Ovary (tissue), 3 donors: Measurements from ENCODE around the gene TTC1.

ENCODE experiments used
- EP300 ChIP-seq: sonication (generic); formaldehyde crosslinking; IDR thresholded peaks from one replicate; pipeline ENCODE4 v1.6.1; 2017; ENCODE audit warnings: antibody characterized with exemption
- POLR2A ChIP-seq: fragments of 450-650 bp; IDR thresholded peaks from one replicate; pipeline ENCODE4 v1.6.1; 2017; ENCODE audit warnings: antibody characterized with exemption, mild to moderate bottlenecking, moderate library complexity
- TF ChIP-seq, protein P1 (sequence below), 3 donors: fragments of 450-650 bp in 2 of 3; fragments of 200-600 bp in 1 of 3; IDR thresholded peaks; one replicate each; pipeline versions ENCODE4 v1.5.1 to v1.8.0; 2016 to 2022; ENCODE audit warnings: antibody characterized with exemption in 3 of 3, mild to moderate bottlenecking in 1 of 3
- donor health status: DM: no; HTN: no; CAD: no.

DNA sequence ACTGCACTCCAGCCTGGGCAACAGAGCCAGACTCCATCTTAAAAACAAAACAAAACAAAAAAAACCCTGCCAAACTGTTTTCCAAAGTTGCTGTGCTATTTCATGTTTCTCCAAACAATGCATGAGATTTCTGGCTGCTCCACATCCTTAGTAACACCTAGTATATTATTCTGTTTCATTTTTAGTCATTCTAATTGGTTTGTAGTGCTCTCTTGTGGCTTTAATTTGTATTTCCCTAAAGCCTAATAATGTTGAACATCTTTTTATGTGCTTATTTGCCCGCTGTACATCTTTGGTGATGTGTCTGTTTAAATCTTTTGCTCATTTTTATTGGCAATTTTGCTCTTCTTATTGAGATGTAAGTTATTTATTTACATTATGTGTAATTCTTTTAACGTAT lies 18.4 kb upstream of the TTC1 start:
- TF ChIP-seq, protein P1, sequence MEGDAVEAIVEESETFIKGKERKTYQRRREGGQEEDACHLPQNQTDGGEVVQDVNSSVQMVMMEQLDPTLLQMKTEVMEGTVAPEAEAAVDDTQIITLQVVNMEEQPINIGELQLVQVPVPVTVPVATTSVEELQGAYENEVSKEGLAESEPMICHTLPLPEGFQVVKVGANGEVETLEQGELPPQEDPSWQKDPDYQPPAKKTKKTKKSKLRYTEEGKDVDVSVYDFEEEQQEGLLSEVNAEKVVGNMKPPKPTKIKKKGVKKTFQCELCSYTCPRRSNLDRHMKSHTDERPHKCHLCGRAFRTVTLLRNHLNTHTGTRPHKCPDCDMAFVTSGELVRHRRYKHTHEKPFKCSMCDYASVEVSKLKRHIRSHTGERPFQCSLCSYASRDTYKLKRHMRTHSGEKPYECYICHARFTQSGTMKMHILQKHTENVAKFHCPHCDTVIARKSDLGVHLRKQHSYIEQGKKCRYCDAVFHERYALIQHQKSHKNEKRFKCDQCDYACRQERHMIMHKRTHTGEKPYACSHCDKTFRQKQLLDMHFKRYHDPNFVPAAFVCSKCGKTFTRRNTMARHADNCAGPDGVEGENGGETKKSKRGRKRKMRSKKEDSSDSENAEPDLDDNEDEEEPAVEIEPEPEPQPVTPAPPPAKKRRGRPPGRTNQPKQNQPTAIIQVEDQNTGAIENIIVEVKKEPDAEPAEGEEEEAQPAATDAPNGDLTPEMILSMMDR (IDR thresholded peaks at IDR 0.05): no peak
- TF ChIP-seq EP300 (no peak), POLR2A (no peak)
